DND-41 (cell line): Measurements from ENCODE around the gene AURKB.
A peak's percentile ranks its signal among the peaks of the same experiment; 100 is the strongest.

Source experiments
- ATAC-seq: fragments of 200-7000 bp; cut with Tn5 transposase; 3 replicates; pipeline ENCODE4 v1.9.1; 2021; ENCODE audit warnings: low read depth; ENCODE audit not compliant: insufficient read depth
- DNase-seq: peaks from one replicate; pipeline ENCODE4 v3.0.0-alpha.2; 2020
- H2AFZ ChIP-seq: 2 replicates; pipeline ENCODE4 v1.6.0; 2012; ENCODE audit warnings: low read depth, low read length
- H3K27ac ChIP-seq: 2 replicates; pipeline ENCODE4 v1.5.1; 2012; ENCODE audit warnings: low read length, inconsistent platforms
- H3K27me3 ChIP-seq: fragments of 200-600 bp; sonication (generic); 2 replicates; pipeline ENCODE4 v1.6.0; 2012; ENCODE audit warnings: low read length, mild to moderate bottlenecking, inconsistent platforms; ENCODE audit not compliant: insufficient read depth, poor library complexity
- H3K36me3 ChIP-seq: 2 replicates; pipeline ENCODE4 v1.5.1; 2012; ENCODE audit warnings: low read length, inconsistent platforms; ENCODE audit not compliant: insufficient read depth
- H3K4me1 ChIP-seq: 2 replicates; pipeline ENCODE4 v1.5.1; 2012; ENCODE audit warnings: mild to moderate bottlenecking, low read length; ENCODE audit not compliant: insufficient read depth
- H3K4me2 ChIP-seq: 2 replicates; pipeline ENCODE4 v1.6.0; 2012; ENCODE audit warnings: mild to moderate bottlenecking, moderate library complexity, low read length, inconsistent platforms; ENCODE audit not compliant: insufficient read depth
- H3K4me3 ChIP-seq, 2 experiments: fragments of 200-600 bp in 1 of 2; shearing (Covaris generic) in 1 of 2; 2 replicates each; pipeline ENCODE4 v1.5.1; 2012 to 2016; ENCODE audit warnings: inconsistent platforms in 2 of 2, low read length in 2 of 2, mild to moderate bottlenecking in 2 of 2, low read depth in 1 of 2, moderate library complexity in 1 of 2
- H3K79me2 ChIP-seq: 2 replicates; pipeline ENCODE4 v1.6.0; 2012; ENCODE audit warnings: low read length, inconsistent platforms; ENCODE audit not compliant: insufficient read depth
- H3K9ac ChIP-seq: 2 replicates; pipeline ENCODE4 v1.6.0; 2012; ENCODE audit warnings: low read depth, mild to moderate bottlenecking, inconsistent platforms, low read length, moderate library complexity
- H3K9me3 ChIP-seq: 2 replicates; pipeline ENCODE4 v1.5.1; 2012; ENCODE audit warnings: low read length, moderate library complexity, mild to moderate bottlenecking, inconsistent platforms; ENCODE audit not compliant: insufficient read depth, severe bottlenecking
- H4K20me1 ChIP-seq: 2 replicates; pipeline ENCODE4 v1.6.0; 2012; ENCODE audit warnings: low read length; ENCODE audit not compliant: insufficient read depth
- CTCF ChIP-seq: IDR thresholded peaks from 2 replicates; pipeline ENCODE4 v1.5.1; 2012; ENCODE audit warnings: borderline replicate concordance, low read length, moderate library complexity, mild to moderate bottlenecking; ENCODE audit not compliant: poor library complexity, severe bottlenecking; ENCODE audit errors: extremely low read depth
- EZH2 ChIP-seq: IDR thresholded peaks from 3 replicates; pipeline ENCODE4 v1.6.1; 2012; ENCODE audit warnings: borderline replicate concordance, low read depth, mild to moderate bottlenecking, moderate library complexity, low read length, inconsistent platforms; ENCODE audit not compliant: severe bottlenecking

The AURKB gene

GRCh38 chr17:8204761-8205555 is 5.4 kb downstream of the AURKB start:
- H3K27me3 ChIP-seq, result no peaks in the 10 kb centered on the region
- peaks cover 61% of the 10 kb centered on the region for H3K36me3 ChIP-seq
- H2AFZ ChIP-seq, result no peak overlapping the region
- H3K4me1 ChIP-seq, result peaks cover 41% of the 10 kb centered on the region
- no peak for ATAC-seq
- H3K79me2 ChIP-seq, result peaks cover 36% of the 10 kb centered on the region
- no peak for TF ChIP-seq CTCF
- no peak for TF ChIP-seq EZH2
- H4K20me1 ChIP-seq, result peaks cover 32% of the 10 kb centered on the region
- H3K9me3 ChIP-seq, result no peaks in the 10 kb centered on the region
- no peak overlapping the region for H3K9ac ChIP-seq
- H3K4me2 ChIP-seq, result no peak overlapping the region
- no peak overlapping the region for H3K27ac ChIP-seq
- DNase-seq, result no peak
- no peak overlapping the region for H3K4me3 ChIP-seq

GRCh38 chr17:8192070-8192815 is 18.1 kb downstream of the AURKB start:
- no peak for TF ChIP-seq EZH2
- no peak for TF ChIP-seq CTCF
- Histone ChIP-seq H3K4me3 (peak overlapping the region; percentile 12 to 61; a peak in 3 of 4 replicates), H3K27ac (peak overlapping the region; percentile 86), H3K79me2 (peaks cover 17% of the 10 kb centered on the region), H3K4me1 (peaks cover 54% of the 10 kb centered on the region), H2AFZ (peak overlapping the region; percentile 81), H3K9me3 (no peaks in the 10 kb centered on the region), H3K27me3 (no peaks in the 10 kb centered on the region), H3K36me3 (no peaks in the 10 kb centered on the region; the same call in 1 of the 2 replicates), H3K9ac (peak overlapping the region; percentile 58), H4K20me1 (peaks cover 12% of the 10 kb centered on the region), H3K4me2 (peak overlapping the region; percentile 74)
- ATAC-seq (peak; percentile 66), DNase-seq (peak; percentile 87)

DNA sequence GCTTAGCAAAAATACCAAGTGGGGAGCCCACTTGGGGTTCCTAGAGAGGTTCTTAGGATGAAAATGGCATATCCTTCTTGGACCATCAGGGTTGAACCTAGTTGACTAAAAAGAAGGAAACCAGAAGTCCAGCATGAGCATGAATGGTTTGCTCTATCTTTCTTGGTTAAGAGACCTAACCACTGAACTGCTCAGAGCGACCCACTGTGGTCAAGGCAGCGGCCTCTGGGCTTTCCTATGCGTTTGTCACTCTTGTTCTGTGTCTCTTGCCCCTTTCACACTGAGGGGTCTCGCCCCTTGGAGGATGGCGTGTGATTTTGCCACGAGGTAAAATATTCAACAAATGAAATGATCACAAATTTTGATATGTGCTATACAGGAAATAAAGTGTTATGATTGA is 19.9 kb downstream of the AURKB start:
- Histone ChIP-seq H3K9ac (peak overlapping the region; percentile 70), H3K27me3 (no peaks in the 10 kb centered on the region), H3K9me3 (no peaks in the 10 kb centered on the region), H3K4me2 (peak overlapping the region; percentile 91), H4K20me1 (peaks cover 13% of the 10 kb centered on the region), H3K79me2 (peaks cover 17% of the 10 kb centered on the region), H3K4me1 (peaks cover 68% of the 10 kb centered on the region), H2AFZ (peak overlapping the region; percentile 72), H3K4me3 (peak overlapping the region in 1 of 2 experiments; percentile 80; a peak in 2 of 4 replicates), H3K27ac (peak overlapping the region; percentile 68), H3K36me3 (no peaks in the 10 kb centered on the region; the same call in 1 of the 2 replicates)
- no peak for ATAC-seq
- TF ChIP-seq EZH2, result no peak
- TF ChIP-seq CTCF, result no peak
- DNase-seq, result no peak
